ENCODE measurements around the gene KRT5.

The KRT5 gene

GRCh38 chr12:52519826-52520662 is at the start of gene KRT5:
Gene KRT5 (minus strand): TSS chr12:52520394. CDS start chr12:52520296, 98 bp downstream.
- DNase-seq (ENCODE audit: low read depth in 2 of 2): no peak

DNA sequence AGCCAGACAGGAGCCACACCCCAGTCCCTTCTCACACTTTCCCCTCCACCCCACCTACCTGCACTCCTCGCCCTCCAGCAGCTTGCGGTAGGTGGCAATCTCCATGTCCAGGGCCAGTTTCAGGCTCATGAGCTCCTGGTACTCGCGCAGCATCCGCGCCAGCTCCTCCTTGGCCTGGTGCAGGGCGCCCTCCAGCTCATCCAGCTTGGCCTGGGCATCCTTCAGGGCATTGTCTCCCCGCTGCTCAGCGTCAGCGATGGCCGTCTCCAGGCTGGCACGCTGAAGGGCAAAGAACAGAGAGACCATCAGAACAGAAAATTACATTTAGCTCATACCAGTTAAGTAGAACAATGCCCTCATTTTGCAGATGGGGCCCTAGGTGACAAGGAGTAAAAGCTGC is 47.9 kb upstream of the KRT5 start:
- DNase-seq (ENCODE audit: low read depth in 2 of 2): no peak

- DNase-seq (ENCODE audit: low read depth in 2 of 2): no peak
Observed at GRCh38 chr12:52566847-52567291, 46.7 kb upstream of the KRT5 start.

DNA sequence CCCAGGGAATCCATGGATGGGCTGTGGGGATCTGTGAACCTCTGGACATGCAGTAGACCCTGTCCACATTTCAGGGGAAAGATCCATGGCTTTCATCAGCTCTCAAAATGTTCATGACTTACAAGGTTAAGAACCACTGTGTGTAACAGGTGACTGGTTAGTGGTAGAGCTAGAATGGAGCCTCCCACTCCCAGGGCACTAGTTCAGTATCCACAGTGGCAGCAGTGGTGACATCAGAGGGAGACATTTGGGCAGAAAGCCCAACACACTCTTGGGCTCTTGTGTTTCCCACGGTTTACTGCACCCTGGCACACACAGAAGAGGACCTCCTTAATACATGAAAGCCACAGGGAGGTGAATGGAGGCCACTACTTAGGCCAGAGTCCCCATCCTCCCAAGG is 44.4 kb upstream of the KRT5 start:
- DNase-seq (ENCODE audit: low read depth in 2 of 2): no peak

DNA sequence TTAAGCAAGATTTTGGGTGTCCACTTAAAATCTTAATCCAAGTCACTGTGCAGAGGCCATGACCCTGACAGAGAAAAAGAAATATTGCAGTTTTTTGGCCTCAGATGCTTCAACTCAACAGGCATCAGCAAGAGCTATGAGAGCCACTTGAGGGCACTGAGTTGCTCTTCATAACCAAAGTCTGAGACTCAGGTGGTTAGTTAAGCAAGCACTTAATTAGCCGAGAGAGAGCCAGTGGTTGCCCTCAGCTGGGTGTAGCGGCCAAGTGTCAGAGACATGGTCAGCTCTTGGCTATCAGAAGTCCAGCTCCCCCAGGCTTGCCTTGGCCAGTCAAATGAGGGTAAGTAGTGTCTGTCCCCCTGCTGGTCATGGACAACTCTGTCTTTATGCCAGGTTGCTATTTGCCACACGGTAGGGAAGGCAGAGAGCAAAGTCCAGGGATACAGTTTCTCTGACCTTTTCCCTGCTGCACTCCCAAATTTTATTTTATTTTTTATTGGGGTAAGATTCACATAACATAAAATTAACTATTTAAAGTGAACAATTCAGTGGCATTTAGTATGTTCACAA is 41.8 kb upstream of the KRT5 start:
- no peak for DNase-seq (ENCODE audit: low read depth in 2 of 2)

GRCh38 chr12:52559979-52560378 is 39.8 kb upstream of the KRT5 start:
- no peak for DNase-seq (ENCODE audit: low read depth in 2 of 2)

DNA sequence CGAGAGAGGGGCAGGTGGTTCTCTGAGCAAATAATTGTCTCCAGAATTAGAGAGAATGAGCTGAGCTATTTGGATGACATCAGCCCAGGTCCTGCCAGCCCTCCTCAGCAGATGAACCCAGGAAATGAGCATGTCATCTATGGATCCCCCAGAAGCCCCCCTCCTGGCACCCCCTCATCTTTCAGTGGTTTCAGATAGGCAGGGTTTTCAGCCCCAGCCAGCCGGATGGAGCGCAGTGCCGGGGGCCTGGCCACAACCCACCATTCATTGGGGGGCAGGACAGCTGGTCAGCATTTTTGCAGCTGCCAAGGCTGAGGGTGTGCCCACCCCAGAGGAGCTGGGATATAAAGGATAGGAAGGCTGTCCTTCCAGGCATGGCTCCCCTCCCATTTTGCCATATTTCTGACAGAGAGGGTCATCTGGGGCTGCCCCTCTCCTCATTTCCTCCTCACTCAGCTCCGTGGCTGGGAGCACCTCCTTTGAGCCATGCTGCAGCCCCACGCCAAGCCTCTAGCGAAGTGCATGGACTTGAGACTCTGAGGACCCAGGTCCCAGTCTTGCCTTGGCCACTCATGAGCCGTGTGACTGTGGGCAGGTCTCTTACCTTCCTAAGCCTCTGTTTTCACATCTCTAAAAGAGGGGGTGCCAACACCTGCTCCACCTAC is 38.7 kb upstream of the KRT5 start:
- DNase-seq (ENCODE audit: low read depth in 2 of 2): no peak

DNA sequence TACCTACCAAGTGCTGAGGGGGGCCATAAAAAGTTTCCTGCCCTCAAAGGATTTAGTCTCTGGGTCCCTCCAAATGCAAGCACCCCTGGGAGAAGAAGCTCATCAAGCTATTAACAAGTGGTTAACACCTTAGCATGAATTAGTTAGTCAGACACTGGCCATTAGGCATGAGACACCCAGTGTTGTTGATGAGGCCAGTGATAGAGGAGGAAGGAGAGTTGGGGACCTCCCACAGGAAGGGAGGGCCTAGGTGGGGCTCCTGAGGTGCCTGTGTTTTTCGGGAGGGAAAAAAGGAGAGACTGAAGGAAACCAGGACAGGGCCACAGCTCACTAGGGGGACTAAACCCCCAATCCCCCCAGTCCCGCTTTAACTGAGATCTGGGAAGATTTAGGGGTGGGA is 37.3 kb upstream of the KRT5 start:
- no peak for DNase-seq (ENCODE audit: low read depth in 2 of 2)

- DNase-seq (ENCODE audit: low read depth in 2 of 2): no peak
Observed at GRCh38 chr12:52555577-52555976, 35.4 kb upstream of the KRT5 start.

- DNase-seq (ENCODE audit: low read depth in 2 of 2): no peak
Observed at GRCh38 chr12:52552681-52553195, 32.5 kb upstream of the KRT5 start, which contains the start of gene KRT71. Gene KRT71 (minus strand): TSS chr12:52553145. CDS start chr12:52553077, 68 bp downstream.

DNA sequence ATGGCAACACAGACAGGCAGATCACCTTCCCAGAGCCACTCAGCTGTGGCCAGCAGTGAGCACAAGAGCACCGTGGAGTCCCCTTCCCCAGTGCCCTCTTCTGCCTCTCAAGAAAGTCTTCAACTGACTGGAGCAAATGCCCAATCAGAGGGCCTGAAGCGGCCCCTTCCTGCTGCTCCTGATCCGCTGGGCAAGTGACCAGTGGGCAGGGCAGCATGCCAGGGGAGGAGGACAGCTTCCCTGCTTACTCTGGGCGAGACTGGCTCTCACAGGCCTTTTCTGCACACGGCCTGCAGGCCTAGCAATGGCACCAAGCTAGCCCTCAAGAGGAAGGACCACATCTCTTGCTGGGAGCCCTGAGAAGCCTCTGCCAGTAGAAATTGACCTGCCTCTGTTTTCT is 31.9 kb upstream of the KRT5 start:
- no peak for DNase-seq (ENCODE audit: low read depth in 2 of 2)

- DNase-seq (ENCODE audit: low read depth in 2 of 2): no peak
Observed at GRCh38 chr12:52551216-52551865, 31.1 kb upstream of the KRT5 start.

GRCh38 chr12:52546126-52546525 is 25.9 kb upstream of the KRT5 start:
- DNase-seq (ENCODE audit: low read depth in 2 of 2): no peak

DNA sequence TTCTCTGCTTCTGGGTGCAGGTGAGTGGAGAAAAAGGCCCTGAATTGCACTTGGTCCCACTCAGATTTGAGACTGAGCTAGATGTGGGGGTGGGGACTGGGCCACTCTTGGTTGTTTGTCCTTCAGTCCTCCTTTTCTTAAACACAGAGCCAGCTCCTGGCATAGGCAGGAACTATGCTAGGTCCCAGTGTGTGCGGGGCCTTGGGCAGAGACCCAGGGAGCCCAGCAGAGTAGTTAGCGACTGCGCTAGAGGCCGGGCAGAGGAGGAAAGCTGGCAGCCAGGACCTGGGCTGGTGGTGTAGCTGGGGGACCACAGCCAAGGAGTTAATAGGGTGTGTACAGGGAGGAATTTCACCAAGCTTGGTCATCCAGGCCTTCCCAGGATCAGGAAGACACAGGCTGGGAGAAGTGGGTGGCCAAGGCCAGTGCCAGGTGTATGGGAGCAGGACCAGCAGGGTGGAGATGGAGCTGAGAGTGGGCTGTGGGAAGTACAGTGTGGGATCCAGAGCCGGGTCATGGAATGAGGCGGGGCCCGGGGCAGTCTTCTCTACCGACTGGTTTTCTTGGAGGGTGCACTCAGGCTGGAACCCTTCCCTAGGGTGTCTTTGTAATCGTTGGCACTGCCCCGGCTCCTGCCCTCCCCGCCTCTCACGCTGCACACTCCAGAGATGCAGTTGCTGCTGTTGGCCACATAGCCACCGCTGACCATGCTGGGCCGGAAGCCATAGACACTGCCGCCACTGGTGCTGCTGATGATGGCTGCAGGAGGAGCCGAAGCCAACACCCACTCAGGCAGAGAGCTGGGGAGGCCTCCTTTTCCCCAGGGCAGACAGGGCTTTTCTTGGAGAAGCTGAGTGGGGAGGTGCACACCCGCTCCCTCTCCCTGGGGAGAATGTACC is 24.0 kb upstream of the KRT5 start:
- DNase-seq (ENCODE audit: low read depth in 2 of 2): no peak

GRCh38 chr12:52542785-52543318 is 22.7 kb upstream of the KRT5 start:
- DNase-seq (ENCODE audit: low read depth in 2 of 2): no peak

GRCh38 chr12:52542157-52542556 is 22.0 kb upstream of the KRT5 start:
- DNase-seq (ENCODE audit: low read depth in 2 of 2): no peak

DNA sequence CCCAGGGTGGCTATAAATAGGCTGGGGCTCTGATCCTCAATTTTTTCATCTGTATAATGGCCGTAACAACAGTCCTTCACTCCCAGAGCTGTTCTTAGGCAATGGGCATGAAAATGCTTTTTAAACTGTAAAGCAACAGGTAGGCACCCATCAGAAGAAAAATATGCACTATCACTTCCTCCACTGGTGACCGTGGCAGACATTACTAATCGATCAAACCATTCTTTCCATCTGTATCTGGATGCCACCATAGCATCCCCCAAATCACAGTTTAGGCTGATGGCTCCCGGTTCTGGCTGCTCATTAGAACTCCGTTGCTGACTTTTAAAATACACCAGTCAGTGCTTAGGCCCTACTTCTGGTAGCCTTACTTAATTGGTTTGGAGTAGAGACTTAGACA is 21.5 kb upstream of the KRT5 start:
- DNase-seq (ENCODE audit: low read depth in 2 of 2): no peak

DNA sequence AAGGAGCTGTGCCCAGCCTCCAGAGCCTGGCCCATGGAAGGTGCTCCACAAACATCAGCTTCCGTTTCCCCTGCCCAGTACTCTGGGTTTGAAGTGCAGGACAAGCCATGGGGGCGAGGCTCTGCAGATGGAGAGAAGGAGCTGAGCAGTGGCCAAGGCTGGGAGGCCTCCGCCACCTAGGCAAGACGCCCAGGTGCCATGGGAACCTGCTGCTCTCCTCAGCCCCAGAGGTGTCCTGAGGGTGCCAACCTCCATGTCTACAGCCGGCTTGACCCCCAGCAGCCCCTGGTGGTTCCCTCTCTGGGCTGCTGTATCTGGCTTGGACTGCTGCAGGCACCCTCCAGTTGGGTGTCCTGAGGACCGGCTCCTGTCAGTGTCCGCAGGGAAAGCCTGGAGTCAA is 20.3 kb upstream of the KRT5 start:
- DNase-seq (ENCODE audit: low read depth in 2 of 2): no peak

- no peak for DNase-seq (ENCODE audit: low read depth in 2 of 2)
Observed at GRCh38 chr12:52539821-52540173, 19.6 kb upstream of the KRT5 start.

DNA sequence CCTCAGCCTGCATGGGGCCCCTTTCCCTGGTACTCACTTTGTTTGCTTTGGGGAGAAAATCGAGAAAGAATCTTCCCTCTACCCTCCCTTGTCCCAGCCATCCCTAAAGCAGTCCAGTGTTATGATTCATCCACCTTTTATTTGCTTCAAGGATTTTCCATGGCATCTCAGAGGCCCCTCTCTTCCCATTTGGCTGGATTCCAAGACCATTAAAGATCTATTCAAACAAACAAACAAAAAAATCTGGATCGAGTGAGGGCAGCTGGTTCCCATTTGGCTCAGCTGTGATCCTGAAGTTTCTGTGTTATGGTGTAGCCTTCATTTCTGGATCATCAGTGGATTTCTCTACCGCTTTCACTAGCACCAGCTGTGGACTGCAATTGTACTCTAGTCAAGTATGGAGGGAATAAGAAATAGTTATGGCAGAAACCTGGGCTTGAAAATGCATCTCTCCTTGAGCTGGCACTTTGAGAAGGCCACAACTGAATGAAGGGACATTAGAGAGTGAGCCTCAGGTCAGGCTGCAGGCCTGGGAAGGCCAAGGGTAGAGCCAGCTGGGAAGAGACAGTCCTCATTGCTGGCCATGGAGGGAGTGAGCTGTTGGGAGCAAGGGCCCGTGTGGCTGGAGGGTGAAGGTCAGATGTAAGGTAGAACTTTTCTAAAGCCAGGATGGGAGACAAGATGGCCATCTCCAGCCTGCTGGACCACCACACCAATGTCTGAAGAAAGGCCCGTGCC is 19.1 kb upstream of the KRT5 start:
- no peak for DNase-seq (ENCODE audit: low read depth in 2 of 2)
